Gastroesophageal sphincter (tissue), 4 donors: ENCODE data around the gene ZNF497. TPM values are rescaled to one million over a fixed set of nuclear protein-coding genes. Genes with fewer than 3 reads are reported as not detected.
A peak's percentile ranks its signal among the peaks of the same experiment; 100 is the strongest.

Experiments
- ATAC-seq: fragments of 150-250 bp; one replicate; pipeline ENCODE4 v1.9.1; 2016; ENCODE audit warnings: mild to moderate bottlenecking, moderate library complexity
- H3K27ac ChIP-seq, 4 donors: fragments of 200-600 bp; sonication (generic) in 3 of 4; 1 replicate in 3 of 4; 2 replicates in 1 of 4; pipeline ENCODE4 v1.5.1; 2016 to 2019
- H3K27me3 ChIP-seq: fragments of 200-600 bp; sonication (generic); one replicate; pipeline ENCODE4 v1.5.1; 2019
- H3K36me3 ChIP-seq, 2 donors: fragments of 200-600 bp; sonication (generic); one replicate each; pipeline ENCODE4 v1.5.1; 2019; ENCODE audit warnings: control low read depth in 1 of 2
- H3K4me1 ChIP-seq, 3 donors: fragments of 200-600 bp; sonication (generic); 1 replicate in 2 of 3; 2 replicates in 1 of 3; pipeline ENCODE4 v1.5.1; 2016 to 2019; ENCODE audit warnings: control low read depth in 2 of 3
- H3K4me3 ChIP-seq, 2 donors: fragments of 200-600 bp; sonication (generic); one replicate each; pipeline ENCODE4 v1.5.1; 2019; ENCODE audit warnings: mild to moderate bottlenecking in 1 of 2, moderate library complexity in 1 of 2
- H3K9me3 ChIP-seq, 3 donors: fragments of 200-600 bp; sonication (generic); one replicate each; pipeline ENCODE4 v1.5.1; 2017 to 2019; ENCODE audit warnings: control low read depth in 2 of 3
- EP300 ChIP-seq: sonication (generic); formaldehyde crosslinking; IDR thresholded peaks from one replicate; pipeline ENCODE4 v1.6.1; 2017; ENCODE audit warnings: antibody characterized with exemption, mild to moderate bottlenecking
- POLR2A ChIP-seq, 2 donors: fragments of 450-650 bp; IDR thresholded peaks; one replicate each; pipeline ENCODE4 v1.6.1; 2017; ENCODE audit warnings: antibody characterized with exemption in 2 of 2, mild to moderate bottlenecking in 2 of 2, moderate library complexity in 1 of 2
- POLR2AphosphoS5 ChIP-seq: sonication (generic); formaldehyde crosslinking; IDR thresholded peaks from one replicate; pipeline ENCODE4 v1.6.1; 2017; ENCODE audit warnings: antibody characterized with exemption
- WGBS, 2 donors: methylation state at CpG; one replicate each; pipeline ENCODE4 v1.1.5; 2018; ENCODE audit warnings: low coverage in 1 of 2; 5-methylcytosine and 5-hydroxymethylcytosine counted together
- total RNA-seq, 4 donors: library from RNA; depleted of rRNA; stranded (reverse); fragments of >200 nt; gene quantifications; one replicate each; pipeline ENCODE4 v1.1.0, GENCODE V29; 2016
- TF ChIP-seq, protein P1 (sequence below), 4 experiments: fragments of 200-600 bp in 2 of 4; fragments of 450-650 bp in 2 of 4; sonication (generic) in 1 of 4; IDR thresholded peaks; one replicate each; pipeline ENCODE4 v1.5.1; 2017 to 2019; ENCODE audit warnings: antibody characterized with exemption in 4 of 4, mild to moderate bottlenecking in 2 of 4, moderate library complexity in 2 of 4

ZNF497 gene
- total RNA-seq, 4 donors from 2014 or later, result 0.77 to 2.2 (median 1.6) TPM

DNA sequence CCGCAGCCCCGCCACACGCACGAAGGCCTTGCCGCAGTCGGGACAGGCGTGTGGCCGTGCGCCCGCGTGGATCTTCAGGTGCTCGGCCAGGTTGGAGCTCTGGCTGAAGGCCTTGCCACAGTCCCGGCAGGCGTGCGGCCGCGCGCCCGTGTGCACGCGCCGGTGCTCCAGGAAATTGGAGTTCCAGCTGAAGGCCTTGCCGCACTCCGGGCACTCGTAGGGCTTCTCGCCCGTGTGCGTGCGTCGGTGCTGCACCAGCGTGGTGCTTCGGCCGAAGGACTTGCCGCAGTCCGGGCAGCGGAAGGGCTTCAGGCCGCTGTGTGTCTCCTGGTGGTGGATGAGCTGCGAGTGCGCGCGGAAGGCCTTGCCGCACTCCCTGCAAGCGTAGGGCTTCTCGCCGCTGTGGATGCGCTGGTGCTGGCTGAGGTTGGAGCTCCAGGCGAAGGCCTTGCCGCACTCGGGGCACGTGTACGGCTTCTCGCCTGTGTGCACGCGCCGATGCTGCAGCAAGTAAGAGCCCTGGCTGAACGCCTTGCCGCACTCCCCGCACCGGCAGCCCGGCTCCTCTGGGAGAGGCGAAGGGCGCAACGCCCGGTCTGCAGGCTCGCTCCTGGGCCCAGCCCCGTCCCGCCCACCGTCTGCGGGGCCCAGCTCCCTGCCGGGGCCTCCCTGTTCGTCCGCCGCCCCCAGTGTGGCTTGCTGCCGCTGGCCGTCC lies 5.6 kb downstream of the ZNF497 start:
- peaks cover 0 to 9% (median 0%) of the 10 kb centered on the region in 3 donors for H3K9me3 ChIP-seq
- ATAC-seq, result no peak
- WGBS, 2 donors, result no CpG with 5 or more reads among the region's 75 CpGs
- peak overlapping the region in 1 of 2 donors; percentile 38 for H3K4me3 ChIP-seq
- no peaks in the 10 kb centered on the region for H3K36me3 ChIP-seq
- TF ChIP-seq, protein P1, sequence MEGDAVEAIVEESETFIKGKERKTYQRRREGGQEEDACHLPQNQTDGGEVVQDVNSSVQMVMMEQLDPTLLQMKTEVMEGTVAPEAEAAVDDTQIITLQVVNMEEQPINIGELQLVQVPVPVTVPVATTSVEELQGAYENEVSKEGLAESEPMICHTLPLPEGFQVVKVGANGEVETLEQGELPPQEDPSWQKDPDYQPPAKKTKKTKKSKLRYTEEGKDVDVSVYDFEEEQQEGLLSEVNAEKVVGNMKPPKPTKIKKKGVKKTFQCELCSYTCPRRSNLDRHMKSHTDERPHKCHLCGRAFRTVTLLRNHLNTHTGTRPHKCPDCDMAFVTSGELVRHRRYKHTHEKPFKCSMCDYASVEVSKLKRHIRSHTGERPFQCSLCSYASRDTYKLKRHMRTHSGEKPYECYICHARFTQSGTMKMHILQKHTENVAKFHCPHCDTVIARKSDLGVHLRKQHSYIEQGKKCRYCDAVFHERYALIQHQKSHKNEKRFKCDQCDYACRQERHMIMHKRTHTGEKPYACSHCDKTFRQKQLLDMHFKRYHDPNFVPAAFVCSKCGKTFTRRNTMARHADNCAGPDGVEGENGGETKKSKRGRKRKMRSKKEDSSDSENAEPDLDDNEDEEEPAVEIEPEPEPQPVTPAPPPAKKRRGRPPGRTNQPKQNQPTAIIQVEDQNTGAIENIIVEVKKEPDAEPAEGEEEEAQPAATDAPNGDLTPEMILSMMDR (IDR thresholded peaks at IDR 0.05), result no peak
- TF ChIP-seq POLR2A (IDR thresholded peaks at IDR 0.05) (no peak), EP300 (no peak)
- H3K27ac ChIP-seq, result no peak overlapping the region
- H3K27me3 ChIP-seq, result peaks cover 61% of the 10 kb centered on the region
- H3K4me1 ChIP-seq, result peaks cover 0 to 32% (median 7%) of the 10 kb centered on the region in 3 donors

DNA sequence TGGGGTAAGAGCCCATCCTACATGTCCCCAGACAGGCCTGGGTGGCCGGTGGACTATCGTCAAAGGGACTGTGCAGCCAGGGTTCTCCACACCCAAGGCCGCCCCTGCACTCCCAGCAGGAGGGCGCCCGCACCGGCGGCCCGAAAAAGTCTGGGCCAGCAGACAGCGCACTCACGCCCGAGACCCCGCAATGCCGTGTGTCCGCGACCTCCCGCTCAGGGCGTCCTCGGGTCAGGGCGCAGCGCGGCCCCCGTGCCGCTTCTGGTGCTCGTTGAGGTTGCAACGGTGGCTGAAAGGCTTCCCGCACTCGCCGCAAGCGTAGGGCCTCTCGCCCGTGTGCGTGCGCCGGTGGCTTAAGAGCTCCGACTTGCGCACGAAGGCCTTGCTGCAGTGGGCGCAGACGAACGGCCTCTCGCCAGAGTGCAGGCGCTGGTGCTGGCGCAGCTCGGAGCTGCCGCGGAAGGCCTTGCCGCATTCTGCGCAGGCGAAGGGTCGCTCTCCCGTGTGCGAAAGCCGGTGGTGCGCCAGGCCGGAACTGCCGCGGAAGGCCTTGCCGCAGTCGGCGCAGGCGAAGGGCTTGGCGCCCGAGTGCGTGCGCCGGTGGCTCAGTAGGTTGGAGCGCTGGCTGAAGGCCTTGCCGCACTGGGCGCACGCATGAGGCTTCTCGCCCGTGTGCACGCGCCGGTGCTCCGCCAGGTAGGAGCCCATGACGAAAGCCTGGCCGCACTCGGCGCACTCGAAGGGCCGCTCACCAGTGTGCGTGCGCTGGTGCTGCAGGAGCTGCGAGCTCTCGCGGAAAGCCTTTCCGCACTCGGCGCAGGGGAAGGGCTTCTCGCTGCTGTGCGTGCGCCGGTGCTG lies 6.4 kb downstream of the ZNF497 start:
- H3K4me1 ChIP-seq, result peaks cover 0 to 24% (median 2%) of the 10 kb centered on the region in 3 donors
- H3K9me3 ChIP-seq, result peaks cover 0 to 9% (median 0%) of the 10 kb centered on the region in 3 donors
- WGBS, 2 donors, result no CpG with 5 or more reads among the region's 94 CpGs
- peaks cover 0 to 4% of the 10 kb centered on the region in 2 donors for H3K36me3 ChIP-seq
- peak overlapping the region in 1 of 2 donors; percentile 38 for H3K4me3 ChIP-seq
- H3K27ac ChIP-seq, result no peak overlapping the region
- TF ChIP-seq POLR2AphosphoS5, result no peak
- TF ChIP-seq EP300, result no peak
- TF ChIP-seq POLR2A (IDR thresholded peaks at IDR 0.05), result no peak
- TF ChIP-seq, protein P1 (IDR thresholded peaks at IDR 0.05), result no peak
- H3K27me3 ChIP-seq, result peaks cover 69% of the 10 kb centered on the region
- no peak for ATAC-seq

DNA sequence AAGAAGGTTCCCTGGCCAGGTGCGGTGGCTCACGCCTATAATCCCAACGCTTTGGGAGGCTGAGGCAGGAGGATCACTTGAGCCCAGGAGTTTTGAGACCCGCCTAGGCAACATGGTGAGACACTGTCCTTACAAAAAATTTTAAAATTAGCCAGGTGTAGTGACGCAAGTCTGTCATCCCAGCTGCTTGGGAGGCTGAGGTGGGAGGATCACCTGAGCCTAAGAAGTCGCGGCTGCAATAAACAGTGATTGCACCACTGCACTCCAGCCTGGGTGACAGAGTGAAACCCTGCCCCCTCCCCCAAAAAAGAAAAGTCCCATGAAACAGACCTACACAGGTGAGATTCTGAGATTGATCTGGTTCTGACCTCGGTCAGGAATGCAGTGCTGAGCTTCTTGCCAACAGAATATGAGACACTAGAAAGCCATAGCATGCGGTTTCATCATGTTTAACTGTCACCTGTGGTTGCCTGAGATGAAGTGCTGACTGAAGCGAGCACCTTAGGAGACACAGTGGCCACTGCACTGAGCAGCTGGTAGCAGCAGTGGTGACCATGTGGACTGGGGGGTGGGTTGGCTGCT lies 7.2 kb downstream of the ZNF497 start:
- WGBS, 2 donors, result 60 to 87% methylated on average over 1 to 4 of the region's 10 CpGs
- H3K27ac ChIP-seq, result no peak overlapping the region
- H3K27me3 ChIP-seq, result peaks cover 77% of the 10 kb centered on the region
- peaks cover 0 to 28% (median 5%) of the 10 kb centered on the region in 3 donors for H3K4me1 ChIP-seq
- peak overlapping the region in 1 of 2 donors; percentile 38 for H3K4me3 ChIP-seq
- H3K9me3 ChIP-seq, result peaks cover 0 to 9% (median 0%) of the 10 kb centered on the region in 3 donors
- peaks cover 0 to 12% of the 10 kb centered on the region in 2 donors for H3K36me3 ChIP-seq
- no peak for ATAC-seq
- TF ChIP-seq POLR2AphosphoS5 (no peak), POLR2A (IDR thresholded peaks at IDR 0.05) (no peak), EP300 (no peak)
- TF ChIP-seq, protein P1 (IDR thresholded peaks at IDR 0.05), result no peak

DNA sequence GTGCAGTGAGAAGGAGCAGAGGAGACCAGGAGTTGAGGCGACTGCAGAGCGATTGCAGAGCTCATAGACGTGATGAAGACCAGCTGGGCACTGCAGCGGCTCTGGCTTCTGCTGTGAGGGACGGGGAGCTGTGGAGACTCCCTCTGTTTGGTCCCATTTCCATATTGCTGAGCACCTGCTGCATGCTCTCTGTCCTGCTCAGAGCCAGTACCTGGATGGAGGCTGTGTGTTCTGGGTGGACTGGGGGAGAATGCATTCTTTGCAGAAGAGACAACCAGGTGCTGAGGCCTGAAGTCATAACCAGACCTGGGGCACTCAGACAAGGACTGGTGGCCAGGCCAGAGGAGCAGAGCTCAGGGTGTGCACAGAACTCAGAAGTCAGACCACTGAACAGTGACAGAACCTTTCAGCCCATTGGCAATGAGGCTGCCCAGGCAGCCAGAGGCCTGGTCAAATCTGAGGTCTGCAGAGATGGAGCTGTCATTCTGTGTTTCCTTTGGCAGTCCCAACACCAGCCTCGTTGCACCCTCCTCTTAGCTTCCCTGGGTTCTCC lies 8.0 kb downstream of the ZNF497 start:
- Histone ChIP-seq H3K27ac (no peak overlapping the region), H3K27me3 (peaks cover 85% of the 10 kb centered on the region)
- WGBS, 2 donors, result 46 to 60% methylated on average over 4 to 6 of the region's 6 CpGs

More for the DNA sequence above, 8.0 kb downstream of the ZNF497 start:
- H3K4me3 ChIP-seq, result no peak overlapping the region
- peaks cover 0 to 36% (median 5%) of the 10 kb centered on the region in 3 donors for H3K4me1 ChIP-seq
- ATAC-seq, result no peak
- TF ChIP-seq POLR2A (IDR thresholded peaks at IDR 0.05) (no peak), POLR2AphosphoS5 (no peak), EP300 (no peak)
- TF ChIP-seq, protein P1 (IDR thresholded peaks at IDR 0.05), result no peak
- H3K9me3 ChIP-seq, result peaks cover 0 to 9% (median 0%) of the 10 kb centered on the region in 3 donors
- peaks cover 0 to 16% of the 10 kb centered on the region in 2 donors for H3K36me3 ChIP-seq
